ENCODE measurements around the gene CDH16.

GRCh38 chr16:66942981-66943380 is 24.3 kb upstream of the CDH16 start:
- TF ChIP-seq CTCF (IDR thresholded peaks at IDR 0.05) (no peak), EZH2 (IDR thresholded peaks at IDR 0.05) (no peak)
